GM18508 (cell line): ENCODE results near the gene PGAP6.
"Not testable (repeated sequence)": the region's sequence is repeated elsewhere in the genome, so short reads cannot be mapped to it uniquely, and the experiment has no call there.

Source experiments
- ATAC-seq: cut with Tn5 transposase; IDR thresholded peaks from one replicate; pipeline ENCODE4 v1.9.1; 2021; ENCODE audit warnings: moderate number of reproducible peaks; ENCODE audit not compliant: insufficient read depth, unreplicated experiment

The PGAP6 gene

DNA sequence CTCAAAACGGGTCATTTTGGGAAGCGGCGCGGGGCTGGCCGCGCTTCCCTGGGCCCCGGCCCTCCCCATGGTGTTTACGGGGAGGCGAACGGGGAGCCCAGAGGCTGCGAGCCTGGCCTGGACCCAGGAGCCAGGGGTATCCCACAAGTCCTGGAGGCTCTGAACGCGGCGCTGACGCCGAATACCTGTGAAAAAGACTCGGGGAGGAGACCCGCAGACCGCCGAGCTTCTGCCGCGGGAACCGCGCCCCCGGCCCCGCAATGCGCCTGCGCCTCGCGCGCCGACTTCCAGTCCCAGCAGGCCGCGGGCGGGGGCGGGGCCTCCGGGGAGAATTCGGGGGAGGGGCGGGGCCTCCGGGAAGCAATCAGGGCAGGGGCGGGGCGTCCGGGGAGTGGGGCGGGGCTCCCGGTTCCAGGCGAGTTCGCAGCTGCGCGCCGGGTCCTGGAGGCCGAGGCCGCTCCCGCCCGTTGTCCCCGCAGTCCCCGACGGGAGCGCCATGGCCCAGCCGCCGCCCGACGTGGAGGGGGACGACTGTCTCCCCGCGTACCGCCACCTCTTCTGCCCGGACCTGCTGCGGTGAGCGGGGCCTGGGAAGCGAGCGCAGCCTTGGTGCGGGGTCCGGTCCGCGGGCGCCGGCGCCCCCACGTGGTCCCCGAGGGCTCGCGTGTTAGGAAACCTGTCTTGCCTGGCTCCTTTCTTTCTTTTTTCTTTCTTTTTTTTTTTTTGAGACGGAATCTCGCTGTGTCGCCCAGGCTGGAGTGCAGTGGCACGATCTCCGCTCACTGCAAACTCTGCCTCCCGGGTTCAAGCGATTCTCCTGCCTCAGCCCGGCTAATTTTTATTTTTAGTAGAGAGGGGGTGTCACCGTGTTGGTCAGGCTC is 19.9 kb upstream of the PGAP6 start, which contains the start of gene DECR2:
Gene DECR2, plus strand, starts transcription at position 418 of the 881 bp plus-strand sequence. Its CDS starts 79 bp downstream, at position 497.
- no peak for ATAC-seq

DNA sequence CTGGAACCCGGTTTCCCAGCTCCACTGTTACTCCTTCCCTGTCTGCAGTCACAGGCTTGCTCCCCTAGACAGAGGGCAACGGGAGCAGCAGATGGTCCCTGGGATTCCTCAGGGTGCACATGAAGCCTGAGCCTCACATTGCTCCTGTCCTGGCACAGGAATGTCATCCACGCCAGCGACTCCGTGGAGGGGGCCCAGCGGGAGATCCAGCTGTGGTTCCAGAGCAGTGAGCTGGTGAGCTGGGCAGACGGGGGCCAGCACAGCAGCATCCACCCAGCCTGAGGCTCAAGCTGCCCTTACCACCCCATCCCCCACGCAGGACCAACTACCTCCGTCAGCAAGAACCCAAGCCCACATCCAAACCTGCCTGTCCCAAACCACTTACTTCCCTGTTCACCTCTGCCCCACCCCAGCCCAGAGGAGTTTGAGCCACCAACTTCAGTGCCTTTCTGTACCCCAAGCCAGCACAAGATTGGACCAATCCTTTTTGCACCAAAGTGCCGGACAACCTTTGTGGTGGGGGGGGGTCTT is 18.3 kb upstream of the PGAP6 start:
- ATAC-seq: no peak

DNA sequence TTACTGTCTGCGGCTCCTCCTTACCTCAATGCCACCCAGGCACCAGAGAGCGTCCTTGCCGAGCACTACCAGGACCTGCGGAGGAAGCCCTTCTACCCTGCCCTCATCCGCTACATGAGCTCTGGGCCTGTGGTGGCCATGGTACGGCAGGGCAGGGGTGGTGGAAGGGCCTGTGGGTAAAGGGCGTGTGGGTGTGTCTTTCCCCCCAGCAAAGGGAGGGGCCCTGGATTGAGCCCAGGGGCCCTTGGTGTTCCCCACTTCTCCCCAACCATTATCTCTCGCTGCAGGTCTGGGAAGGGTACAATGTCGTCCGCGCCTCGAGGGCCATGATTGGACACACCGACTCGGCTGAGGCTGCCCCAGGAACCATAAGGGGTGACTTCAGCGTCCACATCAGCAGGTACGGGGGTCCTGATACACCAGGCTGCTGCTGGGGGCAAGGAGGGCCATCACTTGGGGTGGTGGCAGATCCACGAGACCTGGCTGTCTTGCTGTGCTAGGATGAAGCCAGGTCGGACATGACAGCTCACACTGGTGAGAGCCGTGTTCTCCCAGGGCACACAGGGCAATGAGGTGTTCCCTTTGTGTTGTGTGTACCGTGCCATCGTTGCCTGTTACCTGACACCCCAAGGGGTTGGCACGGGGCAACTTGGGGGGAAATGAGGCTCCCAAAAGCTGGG is 17.7 kb upstream of the PGAP6 start:
- no peak for ATAC-seq

DNA sequence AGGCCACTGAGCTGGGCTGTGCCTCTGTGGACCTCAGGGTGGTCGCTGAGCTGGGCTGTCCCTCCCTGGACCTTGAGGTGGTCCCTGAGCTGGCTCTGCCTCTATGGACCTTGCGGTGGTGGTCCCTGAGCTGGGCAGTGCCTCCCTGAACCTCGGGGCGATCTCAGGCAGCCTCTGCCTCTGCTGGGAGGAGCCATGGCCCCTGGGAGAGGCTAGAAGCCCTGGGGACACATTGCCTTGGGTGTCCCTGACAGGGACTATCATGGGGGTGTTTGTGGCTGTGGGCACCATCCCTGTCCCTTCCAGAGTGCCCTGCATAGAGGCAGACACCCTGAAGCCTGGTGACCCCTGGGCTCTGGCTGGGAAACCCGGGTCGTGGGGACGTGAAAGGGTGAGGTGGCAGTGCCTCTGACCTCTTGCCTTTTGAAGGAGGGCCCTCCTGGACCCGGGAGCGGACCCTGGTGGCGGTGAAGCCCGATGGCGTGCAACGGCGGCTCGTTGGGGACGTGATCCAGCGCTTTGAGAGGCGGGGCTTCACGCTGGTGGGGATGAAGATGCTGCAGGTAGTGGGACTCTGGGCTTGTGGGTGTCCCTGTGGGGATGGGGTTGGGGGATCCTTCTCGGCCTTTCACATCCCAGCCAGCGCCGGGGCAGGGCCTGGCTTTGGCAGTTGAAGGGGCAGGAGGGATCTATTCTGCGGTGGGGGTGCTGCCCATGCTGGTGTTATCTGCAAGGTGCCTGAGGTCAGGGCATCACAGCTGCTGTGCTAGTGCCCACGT is 17.0 kb upstream of the PGAP6 start:
- ATAC-seq: no peak

DNA sequence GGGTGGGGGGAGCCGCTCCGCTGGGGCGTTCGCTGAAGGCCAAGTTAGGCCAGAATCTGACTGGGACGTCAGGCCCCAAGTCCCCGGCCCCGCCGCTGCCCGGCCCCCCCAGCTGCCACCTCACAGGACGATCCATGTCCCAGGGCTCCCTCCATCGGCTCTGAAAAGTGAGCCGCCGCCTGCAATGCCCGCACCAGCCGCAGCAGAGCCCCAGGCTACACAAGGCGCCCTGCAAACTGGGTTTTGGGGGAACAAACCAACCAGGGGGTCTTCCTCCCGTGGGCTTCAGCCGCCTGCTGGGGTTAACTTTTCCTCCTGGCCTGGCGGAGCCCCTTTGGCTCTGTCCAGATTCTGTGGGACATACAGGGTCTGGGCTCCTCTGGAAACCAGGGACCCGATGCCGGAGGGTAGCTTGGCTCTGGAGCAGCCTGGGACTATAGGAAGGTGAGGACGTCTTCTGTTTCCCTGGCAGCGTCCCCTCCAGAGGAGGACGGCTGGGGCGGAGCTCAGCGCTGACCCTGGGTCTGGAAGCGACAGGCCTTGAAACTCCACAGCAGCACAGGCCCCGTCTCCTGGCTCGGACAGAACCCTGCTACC is 16.1 kb upstream of the PGAP6 start:
- no peak for ATAC-seq

DNA sequence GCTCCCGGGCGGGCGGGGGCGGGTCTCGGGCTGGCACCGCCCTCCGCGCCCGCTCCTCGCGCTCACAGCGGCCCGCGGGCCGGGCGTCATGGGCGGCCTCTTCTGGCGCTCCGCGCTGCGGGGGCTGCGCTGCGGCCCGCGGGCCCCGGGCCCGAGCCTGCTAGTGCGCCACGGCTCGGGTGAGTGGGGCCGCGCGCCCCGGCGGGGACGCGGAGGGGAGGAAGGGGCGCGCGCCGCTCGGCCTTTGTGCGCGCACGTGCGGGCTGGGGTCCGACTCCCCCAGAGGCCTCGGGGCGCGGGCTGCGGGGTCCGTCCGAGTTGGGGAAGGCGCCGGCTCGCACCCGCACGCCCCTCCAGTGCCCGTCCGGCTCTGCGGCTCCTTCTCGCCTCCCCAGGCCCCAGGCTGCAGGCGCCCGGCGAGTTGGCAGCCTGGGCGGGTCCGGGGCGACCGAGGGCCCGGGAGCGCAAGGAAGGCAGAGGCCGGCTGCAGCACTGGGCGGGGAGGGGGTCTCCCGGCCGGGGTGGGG is 15.4 kb upstream of the PGAP6 start, which contains the start of gene NME4:
Gene NME4, plus strand, starts transcription at position 65 of the 527 bp plus-strand sequence. Its CDS starts 24 bp downstream, at position 89.
- no peak for ATAC-seq

DNA sequence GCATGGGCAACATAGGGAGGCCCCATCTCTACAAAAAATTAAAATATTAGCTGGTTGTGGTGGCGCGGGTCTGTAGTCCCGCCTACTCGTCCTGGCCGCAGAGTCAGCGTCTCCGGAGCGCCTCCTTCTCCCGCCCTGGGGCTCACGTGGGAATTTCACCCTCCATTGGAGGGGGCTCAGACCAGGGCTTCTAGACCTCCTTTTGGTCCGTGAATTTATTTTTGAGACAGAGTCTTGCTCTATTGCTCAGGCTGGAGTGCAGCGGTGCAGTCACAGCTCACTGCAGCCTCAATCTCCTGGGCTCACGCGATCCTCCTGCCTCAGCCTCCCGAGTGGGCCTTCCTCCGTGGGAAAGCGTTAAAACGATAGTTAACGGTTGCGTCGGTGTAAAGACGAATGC is 14.8 kb upstream of the PGAP6 start:
- ATAC-seq: no peak

DNA sequence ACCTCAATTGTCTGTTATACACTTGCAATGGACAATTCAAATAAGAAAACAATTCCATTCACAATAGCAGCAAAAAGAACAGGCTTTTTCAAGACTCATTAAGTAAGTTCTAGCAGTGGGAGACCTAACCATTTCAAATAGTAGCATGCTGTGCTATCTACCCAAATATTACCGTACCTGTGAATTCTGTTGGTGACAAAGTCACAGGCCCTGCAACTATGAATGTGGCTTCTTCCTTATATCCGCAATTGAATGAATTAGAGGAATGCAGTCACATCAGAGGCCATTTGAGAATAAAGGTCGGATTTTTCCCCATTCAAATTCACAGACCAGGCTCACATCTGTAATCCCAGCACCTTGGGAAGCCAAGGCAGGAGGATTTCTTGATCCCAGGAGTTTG is 14.4 kb upstream of the PGAP6 start:
- ATAC-seq: no peak

DNA sequence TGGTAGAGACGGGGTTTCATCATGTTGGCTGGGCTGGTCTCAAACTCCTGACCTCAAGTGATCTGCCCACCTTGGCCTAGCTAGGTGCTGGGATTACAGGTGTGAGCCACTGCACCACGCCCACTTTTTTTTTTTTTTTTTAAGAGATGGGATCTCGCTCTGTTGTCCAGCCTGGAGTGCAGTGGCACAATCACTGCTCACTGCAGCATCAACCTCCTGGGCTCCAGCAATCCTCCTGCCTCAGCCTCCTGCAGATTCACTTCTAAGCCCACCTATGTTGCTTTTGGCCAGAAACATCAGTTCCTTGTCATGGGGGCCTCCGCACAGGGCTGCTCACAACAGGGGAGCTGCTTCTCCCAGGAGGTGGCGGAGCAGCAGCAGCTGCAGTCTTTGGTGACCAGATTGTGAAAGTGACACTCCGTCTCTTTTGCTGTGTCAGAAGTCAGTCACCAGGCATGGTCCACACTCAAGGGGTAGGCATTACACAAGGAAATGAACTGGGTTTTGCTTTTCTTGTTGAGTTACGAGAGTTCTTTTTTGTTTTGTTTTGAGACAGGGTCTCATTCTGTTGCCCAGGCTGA is 10.8 kb upstream of the PGAP6 start:
- no peak for ATAC-seq

DNA sequence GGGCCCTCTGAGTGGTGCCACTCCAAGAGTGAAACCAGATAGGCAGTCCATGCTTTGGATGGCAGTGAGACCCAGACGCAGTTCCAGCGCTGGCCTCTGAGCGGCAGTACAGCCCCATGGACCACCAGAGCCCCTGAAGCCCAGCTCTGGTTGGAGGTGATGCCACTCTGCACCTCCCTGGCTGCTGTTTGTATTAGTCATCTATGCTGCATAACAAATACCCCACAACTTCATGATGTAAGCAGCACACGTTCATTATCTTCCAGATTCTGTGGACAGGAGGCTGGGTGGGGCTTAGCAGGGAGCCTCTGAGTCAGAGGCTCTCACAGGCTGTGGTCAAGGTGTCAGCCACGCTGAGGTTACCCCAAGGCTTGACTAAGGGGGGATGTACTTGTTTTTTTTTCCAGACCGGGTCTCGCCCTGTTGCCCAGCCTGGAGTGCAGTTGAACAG is 10.1 kb upstream of the PGAP6 start:
- ATAC-seq: no peak

DNA sequence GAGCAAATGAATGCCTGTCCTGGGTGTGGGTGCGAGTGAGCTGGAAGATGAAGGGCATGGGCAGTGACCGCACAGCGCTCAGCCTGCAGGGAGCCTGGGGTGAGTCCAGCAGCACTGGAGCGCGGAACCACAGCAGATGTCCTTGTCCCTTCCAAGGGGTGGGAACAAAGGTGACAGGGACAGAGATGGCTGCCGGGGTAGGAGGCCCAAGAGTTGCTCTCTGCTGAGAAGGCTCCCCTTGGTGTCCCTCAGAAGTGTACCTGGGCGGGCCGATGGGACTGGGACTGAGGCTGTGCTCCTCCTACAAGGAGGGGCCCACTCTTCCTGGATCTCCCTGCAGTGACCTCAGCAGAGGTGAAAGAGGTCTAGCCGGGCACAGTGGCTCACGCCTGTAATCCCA is 7.6 kb upstream of the PGAP6 start:
- no peak for ATAC-seq

DNA sequence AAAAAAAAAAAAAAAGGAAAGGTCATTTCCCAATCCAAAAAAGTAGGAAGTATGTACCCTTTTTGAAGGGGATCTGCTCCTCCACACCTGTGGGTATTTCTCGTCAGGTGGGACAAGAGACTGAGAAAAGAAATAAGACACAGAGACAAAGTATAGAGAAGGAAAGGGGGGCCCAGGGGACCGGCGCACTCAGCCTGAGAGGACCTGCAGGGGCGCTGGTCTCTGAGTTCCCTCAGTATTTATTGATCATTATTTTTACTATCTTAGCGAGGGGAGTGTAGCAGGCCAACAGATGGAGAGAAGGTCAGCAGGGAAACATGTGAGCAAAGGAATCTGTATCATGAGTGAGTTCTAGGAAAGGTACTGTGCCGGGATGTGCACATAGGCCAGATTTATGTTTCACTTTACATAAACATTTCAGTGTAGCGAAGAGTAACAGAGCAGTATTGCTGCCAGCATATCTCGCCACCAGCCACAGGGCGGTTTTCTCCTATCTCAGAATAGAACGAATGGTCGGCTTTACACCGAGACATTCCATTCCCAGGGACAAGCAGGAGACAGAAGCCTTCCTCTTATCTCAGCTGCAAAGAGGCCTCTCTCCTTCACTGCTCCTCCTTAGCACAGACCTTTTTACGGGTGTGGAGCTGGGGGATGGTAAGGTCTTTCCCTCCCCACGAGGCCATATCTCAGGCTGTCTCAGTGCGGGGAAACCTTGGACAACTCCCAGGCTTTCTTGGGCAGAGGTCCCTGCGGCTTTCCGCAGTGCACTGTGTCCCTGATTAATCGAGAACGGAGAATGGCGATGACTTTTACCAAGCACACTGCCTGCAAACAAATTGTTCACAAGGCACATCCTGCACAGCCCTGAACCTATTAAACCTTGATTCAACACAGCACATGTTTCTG is 6.2 kb upstream of the PGAP6 start:
- ATAC-seq: not testable (repeated sequence)

DNA sequence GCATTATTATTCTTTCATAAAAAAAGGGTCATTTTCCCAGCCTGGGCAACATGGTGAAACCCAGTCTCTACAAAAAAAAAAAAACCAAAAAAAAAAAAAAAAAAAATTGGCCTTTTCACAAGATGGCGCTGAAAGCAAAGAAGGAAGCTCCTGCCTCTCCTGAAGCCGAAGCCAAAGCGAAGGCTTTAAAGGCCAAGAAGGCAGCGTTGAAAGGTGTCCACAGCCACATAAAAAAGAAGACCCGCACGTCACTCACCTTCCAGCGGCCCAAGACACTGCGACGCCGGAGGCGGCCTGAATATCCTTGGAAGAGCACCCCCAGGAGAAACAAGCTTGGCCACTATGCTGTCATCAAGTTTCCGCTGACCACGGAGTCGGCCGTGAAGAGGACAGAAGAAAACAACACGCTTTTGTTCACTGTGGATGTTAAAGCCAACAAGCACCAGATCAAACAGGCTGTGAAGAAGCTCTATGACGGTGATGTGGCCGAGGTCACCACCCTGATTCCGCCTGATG is 4.9 kb upstream of the PGAP6 start:
- no peak for ATAC-seq

DNA sequence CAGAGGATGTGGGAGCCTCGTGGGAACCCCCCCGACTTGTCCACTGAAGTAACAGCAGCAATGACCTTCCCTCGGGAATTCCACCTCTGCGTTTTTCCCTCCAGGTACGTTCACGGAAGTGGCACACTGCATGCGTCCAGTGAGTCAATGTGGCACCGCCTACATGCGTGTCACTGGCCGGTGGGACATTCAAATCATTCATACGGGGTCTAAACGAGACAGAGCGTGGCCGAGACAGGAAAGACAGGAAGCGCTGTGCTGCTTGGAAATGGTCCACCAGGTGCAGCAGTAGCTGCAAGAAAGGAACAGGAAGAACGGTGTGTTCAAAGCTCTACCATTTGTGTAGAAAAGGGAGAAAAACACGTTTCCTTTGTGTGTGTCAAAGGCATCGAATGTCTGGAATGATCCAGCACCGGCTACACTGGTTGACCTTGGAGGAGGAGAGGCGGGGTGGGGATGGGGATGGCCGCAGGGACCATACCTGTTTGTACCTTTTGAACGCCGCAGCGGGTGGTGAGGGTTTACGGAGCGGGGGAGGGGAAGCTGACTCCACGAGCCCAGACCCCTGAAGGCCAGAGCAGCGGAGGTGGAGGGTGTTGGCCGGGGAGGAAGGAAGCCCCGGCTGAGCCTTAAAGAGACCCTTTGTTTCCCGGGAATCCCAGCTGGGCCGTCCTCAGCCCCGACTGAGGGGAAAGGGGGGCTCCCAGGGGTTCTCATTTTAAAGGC is 1.7 kb upstream of the PGAP6 start:
- ATAC-seq: no peak

DNA sequence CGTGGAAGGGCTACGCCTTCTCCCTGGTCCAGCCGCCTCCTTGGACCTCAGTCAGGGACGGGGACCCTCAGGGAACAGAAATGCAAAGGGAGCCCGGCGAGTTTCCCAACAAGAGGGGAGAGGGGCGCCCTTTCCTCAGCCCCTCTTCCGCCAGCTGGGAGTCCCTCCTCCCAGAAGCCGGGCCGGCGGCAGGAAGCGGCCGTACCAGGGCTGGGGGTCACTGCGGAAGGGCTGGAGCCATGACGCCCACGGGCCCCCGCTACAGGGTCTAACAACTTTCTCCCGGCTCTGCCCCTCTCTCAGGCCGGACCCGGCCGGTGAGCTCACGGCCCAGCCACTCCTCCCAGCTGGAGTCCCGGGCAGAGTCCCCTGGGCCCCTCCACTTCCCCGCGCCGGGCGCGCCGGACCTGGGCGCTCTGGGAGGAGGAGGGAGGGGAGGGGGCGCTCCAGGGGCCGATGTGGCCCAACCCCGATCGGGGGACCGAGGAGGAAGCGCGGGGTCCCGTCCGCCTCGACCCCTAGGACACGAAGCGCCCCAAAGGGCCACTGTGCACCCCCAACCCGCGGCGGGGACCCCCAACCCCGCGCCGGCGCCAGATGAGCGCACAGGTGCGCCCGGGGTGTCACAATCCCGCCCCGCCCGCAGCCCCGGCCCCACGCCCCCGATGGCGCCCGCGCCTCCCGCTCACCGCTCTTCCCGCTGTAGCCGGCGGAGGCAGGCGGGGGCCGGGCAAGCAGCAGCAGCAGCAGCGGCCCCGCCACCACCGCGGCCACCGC is 578 bp downstream of the PGAP6 start:
- no peak for ATAC-seq

DNA sequence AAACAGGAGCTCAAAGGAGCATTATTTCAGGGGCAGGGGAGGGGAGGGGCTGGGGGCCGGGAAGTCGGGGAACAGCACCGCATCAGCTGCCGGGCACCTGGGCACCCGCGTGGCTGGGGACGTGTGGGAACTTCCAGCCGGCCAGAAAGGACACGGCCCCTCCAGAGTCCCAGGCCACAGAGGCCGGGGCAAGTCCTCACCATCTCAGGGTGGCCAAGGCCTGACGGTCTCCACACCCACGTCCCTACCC is 1.1 kb downstream of the PGAP6 start:
- ATAC-seq: no peak
